Activated T-cell treated with anti-CD3 and anti-CD28 coated beads for 48 hours (primary cell): ENCODE measurements around the gene USP25.

Source experiments
- DNase-seq: peaks from one replicate; pipeline ENCODE4 v3.0.0-alpha.2; 2020; ENCODE audit warnings: low read depth

USP25 gene

DNA sequence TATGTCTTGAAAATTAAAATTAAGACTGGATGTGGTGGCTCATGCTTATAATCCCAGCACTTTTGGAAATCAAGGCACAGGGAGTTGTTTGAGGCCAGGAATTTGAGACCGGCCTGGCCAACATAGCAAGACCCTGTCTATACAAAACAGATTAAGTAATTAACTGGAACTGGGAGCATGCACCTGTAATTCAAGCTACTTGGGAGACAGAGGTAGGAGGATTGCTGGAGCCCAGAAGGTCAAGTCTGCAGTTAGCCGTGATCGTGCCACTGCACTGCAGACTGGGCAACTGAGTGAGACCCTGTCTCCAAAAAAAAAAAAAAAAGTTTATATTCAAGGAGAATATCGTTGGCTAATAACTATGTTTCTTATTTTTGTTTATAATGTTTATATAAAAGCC is 139.2 kb downstream of the USP25 start:
- DNase-seq, result no peak

DNA sequence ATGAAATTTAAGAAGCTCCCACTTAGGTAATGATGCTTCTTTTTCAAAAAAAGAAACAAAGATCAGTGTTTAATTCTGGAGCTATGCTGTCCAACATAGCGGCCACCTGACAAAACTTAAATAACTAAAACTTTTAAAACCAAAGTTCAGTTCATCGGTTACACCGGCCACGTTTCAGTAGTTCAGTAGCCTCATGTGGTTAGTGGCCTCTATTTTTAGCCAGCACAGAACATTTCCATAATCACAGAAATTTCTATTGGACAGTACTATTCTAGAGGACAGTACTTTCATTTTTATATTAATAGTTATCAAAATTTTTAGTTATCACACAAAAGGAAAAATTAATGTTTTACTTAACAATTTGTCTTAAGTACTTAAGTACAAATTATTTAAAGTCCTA is 141.0 kb downstream of the USP25 start:
- no peak for DNase-seq

DNA sequence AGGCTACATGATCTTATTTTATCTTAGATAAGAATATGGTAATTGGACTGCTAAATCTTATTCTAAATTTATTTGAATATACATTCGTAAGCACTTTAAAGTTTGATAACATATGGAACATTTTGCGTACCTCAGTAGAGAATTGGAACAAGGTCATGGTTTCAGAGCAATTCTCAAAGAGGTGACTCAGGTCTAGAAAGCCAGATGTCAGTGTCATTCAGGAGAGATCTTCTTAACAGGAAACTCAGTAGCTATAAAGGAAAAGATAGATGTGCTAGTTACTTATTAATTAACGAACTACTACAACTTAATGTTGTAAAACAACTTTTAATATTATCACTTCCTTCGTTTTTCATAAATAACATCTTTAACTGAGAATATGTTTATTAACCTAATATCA is 142.5 kb downstream of the USP25 start:
- no peak for DNase-seq

DNA sequence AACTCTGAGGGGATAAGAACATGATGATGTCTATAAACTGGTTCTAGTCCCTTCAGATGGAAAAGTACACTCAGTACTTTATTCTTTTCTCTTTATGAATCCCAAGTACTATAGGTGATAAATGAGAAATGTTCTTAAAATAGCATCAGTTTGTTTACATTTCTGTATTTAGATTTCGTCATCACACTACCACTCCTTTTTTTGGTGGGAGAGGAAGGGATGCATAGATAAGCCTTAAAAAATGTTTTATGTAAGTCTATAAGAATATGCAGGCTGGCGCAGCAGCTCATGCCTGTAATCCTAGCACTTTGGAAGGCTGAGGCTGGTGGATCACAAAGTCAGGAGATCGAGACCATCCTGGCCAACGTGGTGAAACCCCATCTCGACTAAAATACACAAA is 144.8 kb downstream of the USP25 start:
- DNase-seq, result no peak

DNA sequence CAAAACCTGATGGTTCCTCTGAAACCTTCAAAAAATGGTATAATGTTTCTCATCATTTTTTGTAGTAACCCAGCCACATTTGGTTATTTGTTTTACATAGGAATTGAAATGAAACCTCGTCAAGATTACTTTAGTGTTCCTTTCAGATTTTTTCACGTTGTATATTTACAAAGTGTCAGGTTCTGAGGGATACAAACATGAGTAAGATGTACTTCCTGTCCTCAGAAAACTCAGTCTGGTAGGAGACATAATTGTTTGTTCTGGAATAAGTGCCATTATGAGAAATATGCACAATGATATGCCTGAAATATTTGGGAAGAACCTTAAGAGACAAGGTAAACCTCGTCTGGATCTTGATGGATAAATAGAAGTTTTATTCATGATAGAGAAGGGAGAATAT is 145.5 kb downstream of the USP25 start:
- no peak for DNase-seq

DNA sequence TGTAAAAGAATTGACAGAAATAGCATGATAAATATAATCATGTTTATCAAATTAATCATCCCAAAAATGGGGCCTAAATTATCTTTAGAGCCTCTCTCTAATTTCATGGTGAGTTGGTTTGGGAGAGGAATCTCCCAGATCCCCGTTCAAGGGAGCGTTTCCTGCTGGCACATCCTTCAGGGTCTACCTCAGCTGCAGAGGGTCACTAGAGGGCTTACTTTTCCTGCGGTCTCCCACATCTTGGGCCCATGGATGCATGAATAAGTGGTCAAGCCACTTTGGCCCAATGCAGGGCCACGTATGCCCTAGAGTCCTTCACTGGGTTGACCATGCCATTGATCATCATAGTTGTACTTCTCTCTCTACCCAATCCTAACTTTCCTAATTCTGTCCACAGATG is 164.1 kb downstream of the USP25 start:
- no peak for DNase-seq

DNA sequence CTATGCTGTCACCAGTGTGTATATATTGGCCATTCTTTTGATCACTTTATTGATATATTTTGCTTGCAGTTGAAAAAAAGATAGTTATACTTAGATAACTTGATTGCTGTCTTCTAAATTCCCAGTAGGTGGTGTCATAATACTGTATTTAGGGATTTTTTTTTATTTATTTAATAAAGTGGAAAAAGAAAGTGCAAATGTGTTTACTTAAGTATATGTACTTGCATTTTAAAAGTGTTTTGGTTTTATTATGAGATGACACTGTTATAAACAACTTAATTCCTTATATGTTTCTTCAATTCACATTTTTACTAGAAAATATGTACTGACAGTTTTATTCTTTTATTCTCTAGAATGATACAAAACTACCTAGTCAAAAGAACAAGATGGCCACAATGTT is 164.8 kb downstream of the USP25 start:
- no peak for DNase-seq

DNA sequence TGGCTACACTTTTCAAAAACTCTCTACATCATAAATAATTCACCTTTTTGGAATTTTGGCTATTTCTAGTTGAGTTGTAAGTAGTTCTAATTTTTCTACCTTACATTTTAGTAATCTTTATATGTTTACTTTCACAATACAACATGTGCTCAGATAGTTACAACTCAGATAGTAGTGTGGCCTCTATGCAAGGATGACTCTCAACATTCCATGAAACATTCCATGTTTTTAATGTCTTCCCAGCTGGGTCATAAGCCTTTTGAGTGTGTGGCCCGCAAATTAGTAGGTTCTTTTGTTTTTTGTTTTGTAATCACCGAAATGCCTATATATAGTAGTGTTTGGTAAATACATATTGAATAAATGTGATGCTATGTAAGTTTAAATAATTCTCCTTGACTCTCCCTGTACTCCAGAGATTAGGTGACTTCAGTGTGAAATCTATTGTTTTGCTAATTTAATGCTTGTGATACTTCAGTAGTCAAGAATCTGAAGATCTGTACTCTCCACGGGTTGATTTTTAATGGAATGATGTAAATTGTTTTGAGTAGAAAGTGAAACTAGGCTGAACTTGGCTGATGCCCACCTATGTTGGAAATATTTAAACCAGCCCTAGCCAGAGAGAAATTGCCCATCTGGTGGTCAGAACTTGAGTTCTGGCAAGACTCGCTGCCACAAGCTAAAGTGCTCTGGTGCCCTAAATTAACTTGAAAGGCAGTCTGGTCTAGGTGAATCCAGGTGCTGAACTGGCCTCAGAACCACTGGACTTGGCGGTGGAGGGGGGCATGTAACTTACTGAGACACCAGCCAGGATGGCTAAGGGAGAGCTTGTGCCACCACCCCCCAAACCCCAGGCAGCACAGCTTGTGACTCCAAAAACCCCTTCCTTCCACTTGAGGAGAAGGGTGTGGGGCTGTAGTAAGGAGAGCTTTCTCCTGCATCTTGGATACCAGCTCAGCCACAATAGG is 165.6 kb downstream of the USP25 start:
- DNase-seq, result no peak

DNA sequence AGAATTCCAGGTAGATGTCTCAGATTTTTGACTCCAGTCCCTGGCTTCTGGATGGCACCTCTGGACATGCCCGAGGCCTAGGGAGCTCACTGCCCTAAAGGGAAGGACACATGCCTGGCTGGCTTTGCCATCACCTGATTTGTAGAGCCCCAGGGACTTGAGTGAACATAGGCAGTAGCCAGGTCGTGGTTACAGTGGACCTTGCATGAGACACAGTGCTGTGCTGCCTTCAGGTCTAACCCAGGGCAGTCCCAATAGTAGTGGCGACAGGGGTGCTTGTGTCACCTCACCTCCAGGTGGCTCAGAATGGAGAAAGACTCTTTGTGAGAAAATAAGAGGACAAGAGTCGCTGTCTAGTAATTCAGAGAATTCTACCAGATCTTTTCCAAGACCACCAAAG is 166.7 kb downstream of the USP25 start:
- DNase-seq, result no peak

DNA sequence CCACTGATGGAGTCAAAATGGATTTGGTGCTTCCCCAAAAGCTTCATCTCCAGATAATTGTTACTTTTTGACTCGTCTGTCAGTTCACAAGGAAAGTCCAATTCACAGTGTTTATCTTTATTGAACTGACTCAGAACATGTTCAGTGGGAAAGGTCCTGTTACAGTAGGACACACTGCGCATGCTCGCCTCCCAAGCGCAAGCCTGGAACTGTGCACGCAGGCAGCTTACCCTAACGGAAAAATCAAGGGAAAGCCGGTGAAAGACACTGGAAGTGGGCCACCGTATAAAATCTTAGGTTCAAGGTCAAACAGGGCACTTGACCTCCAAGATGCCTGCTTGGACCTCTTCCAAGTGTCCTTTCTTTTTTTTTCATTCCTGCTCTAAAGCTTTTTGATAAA is 174.6 kb downstream of the USP25 start:
- no peak for DNase-seq

DNA sequence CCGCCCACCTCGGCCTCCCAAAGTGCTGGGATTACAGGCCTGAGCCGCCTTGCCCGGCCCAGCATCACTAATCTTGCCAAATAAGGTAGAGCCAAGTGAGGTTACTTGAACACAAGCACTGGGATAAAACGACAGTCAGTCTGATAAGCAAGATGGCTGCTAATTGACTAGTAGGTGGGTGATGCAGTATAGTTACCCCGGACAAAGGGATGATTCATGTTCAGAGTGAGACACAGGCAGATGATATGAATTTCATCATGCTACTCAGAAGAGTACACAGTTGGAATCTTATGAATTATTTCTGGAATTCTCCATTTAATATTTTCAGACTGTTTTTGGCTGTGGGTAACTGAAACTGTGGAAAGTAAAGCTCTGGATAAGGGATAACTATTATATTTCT is 178.4 kb downstream of the USP25 start:
- no peak for DNase-seq

DNA sequence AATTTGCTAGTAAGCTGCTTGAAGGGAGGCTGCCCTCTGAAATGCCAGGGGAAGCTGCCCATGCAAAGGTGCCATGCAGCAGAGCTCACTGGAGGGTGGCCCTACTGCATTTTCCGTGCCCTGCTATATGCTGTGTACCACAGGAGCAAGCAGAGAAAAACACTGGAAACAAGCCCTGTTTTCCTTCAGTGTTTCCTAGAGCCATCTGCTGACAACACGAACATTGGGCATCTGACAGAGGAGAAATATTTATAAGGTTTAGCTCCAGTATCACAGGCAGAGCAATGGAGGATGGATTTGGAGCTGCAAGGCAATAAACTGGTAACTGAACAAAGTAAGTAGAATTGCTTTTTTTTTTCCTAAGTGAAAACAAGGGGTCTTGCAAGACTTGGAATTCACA is 198.4 kb downstream of the USP25 start:
- no peak for DNase-seq

DNA sequence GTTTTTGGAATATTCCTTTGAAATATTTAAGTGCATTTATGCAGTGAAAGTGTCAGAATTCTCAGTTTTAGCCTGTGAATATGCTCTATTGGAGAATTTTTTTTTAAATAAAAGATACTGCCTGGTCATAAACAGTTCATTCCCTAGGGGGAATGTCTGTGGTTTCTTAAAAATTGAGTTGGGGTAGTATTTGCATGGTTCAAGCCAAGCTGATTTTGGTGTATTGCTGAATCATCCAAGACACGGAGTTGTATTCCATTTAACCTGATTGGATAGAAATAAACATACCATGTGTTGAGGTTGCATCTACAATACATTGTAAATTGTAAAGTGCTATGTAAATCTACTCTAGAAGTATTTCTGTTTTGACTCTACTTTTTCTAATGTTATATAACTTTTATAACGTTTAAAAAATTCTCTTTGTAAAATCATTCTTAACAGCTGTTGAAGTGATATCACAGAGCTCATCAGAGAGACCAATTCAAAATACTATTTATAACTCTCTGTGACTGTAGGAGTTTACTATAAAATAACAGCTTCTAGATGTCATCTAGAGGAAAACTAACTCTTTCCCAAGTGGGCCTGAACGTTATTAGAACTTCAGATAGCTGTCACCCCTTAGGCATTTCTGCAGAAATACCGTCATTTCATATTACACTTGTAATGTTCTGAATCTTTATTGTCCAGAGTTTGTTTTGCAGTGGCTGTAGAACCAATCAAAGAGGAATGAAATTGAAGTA is 199.1 kb downstream of the USP25 start:
- DNase-seq, result no peak

DNA sequence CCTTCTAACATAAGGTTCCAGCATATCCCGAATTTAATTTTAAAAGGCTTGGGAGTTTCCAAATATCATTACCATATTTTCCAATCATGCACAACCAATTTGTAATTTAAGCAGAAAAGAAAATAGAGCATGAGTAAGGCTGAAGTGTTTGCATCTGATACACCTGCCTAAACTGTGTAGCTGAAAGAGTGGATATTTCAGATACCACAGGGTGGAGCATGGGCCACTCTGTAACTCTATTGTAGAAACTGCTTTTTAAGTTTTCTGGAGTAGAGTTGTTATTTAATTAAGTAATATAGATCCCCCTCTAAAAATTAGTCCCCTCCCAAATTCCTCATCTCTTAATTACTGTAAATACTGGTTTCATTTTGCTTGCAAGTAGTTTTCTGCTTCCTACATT is 199.8 kb downstream of the USP25 start:
- no peak for DNase-seq
